IgD-negative memory B cell (primary cell): Measurements from ENCODE around the gene NR2F1. TPM values are rescaled to one million over a fixed set of nuclear protein-coding genes. Genes with fewer than 3 reads are reported as not detected.

Experiments used
- H3K27ac Mint-ChIP-seq, 3 donors: one replicate each; pipeline ENCODE4 v1.8.0; 2020 to 2022; ENCODE audit warnings: mild to moderate bottlenecking in 3 of 3, mixed read lengths in 3 of 3, moderate library complexity in 1 of 3
- H3K27me3 Mint-ChIP-seq: one replicate; pipeline ENCODE4 v1.8.0; 2021; ENCODE audit warnings: mixed read lengths
- H3K36me3 Mint-ChIP-seq: one replicate; pipeline ENCODE4 v1.8.0; 2020; ENCODE audit warnings: mild to moderate bottlenecking, mixed read lengths
- H3K4me1 Mint-ChIP-seq, 3 donors: one replicate each; pipeline ENCODE4 v1.8.0; 2020 to 2022; ENCODE audit warnings: mixed read lengths in 3 of 3, mild to moderate bottlenecking in 1 of 3
- H3K4me3 Mint-ChIP-seq, 4 donors: one replicate each; pipeline ENCODE4 v1.8.0; 2020 to 2022; ENCODE audit warnings: mild to moderate bottlenecking in 4 of 4, mixed read lengths in 4 of 4, moderate library complexity in 3 of 4
- H3K9me3 Mint-ChIP-seq, 3 donors: one replicate each; pipeline ENCODE4 v1.8.0; 2020 to 2021; ENCODE audit warnings: mixed read lengths in 3 of 3, mild to moderate bottlenecking in 1 of 3
- polyA plus RNA-seq: library from polyadenylated mRNA; unstranded; fragments of 300-500 nt; fragmentation: Illumina TruSeq; gene quantifications from one replicate; pipeline ENCODE4 v1.2.3, GENCODE V29; 2021

Gene NR2F1
- polyA plus RNA-seq, 1 donor from 2014 or later, result not detected

- Mint-ChIP-seq H3K27ac (peak overlapping the region in 1 of 3 donors; percentile 88), H3K4me1 (peaks cover 16 to 22% (median 20%) of the 10 kb centered on the region in 3 donors), H3K9me3 (peaks cover 0 to 9% (median 0%) of the 10 kb centered on the region in 3 donors), H3K4me3 (peak overlapping the region in 2 of 4 donors; percentile 74 to 93), H3K27me3 (peaks cover 48% of the 10 kb centered on the region), H3K36me3 (no peaks in the 10 kb centered on the region)
These were observed 381 bp downstream of the NR2F1 start for GRCh38 chr5:93583439-93583767.

GRCh38 chr5:93583768-93584595, 960 bp downstream of the NR2F1 start:
- Mint-ChIP-seq H3K9me3 (peaks cover 0 to 14% (median 2%) of the 10 kb centered on the region in 3 donors), H3K36me3 (peaks cover 3% of the 10 kb centered on the region), H3K4me3 (peak overlapping the region in 2 of 4 donors; percentile 74 to 93), H3K4me1 (peaks cover 16 to 25% (median 16%) of the 10 kb centered on the region in 3 donors), H3K27me3 (peaks cover 46% of the 10 kb centered on the region), H3K27ac (peak overlapping the region in 1 of 3 donors; percentile 88)

- Mint-ChIP-seq H3K36me3 (peaks cover 3% of the 10 kb centered on the region), H3K4me3 (no peak overlapping the region), H3K4me1 (peaks cover 16 to 26% (median 16%) of the 10 kb centered on the region in 3 donors), H3K27me3 (peaks cover 51% of the 10 kb centered on the region), H3K9me3 (peaks cover 0 to 16% (median 2%) of the 10 kb centered on the region in 3 donors), H3K27ac (no peak overlapping the region)
These were observed 1.6 kb downstream of the NR2F1 start for GRCh38 chr5:93584596-93585040.

DNA sequence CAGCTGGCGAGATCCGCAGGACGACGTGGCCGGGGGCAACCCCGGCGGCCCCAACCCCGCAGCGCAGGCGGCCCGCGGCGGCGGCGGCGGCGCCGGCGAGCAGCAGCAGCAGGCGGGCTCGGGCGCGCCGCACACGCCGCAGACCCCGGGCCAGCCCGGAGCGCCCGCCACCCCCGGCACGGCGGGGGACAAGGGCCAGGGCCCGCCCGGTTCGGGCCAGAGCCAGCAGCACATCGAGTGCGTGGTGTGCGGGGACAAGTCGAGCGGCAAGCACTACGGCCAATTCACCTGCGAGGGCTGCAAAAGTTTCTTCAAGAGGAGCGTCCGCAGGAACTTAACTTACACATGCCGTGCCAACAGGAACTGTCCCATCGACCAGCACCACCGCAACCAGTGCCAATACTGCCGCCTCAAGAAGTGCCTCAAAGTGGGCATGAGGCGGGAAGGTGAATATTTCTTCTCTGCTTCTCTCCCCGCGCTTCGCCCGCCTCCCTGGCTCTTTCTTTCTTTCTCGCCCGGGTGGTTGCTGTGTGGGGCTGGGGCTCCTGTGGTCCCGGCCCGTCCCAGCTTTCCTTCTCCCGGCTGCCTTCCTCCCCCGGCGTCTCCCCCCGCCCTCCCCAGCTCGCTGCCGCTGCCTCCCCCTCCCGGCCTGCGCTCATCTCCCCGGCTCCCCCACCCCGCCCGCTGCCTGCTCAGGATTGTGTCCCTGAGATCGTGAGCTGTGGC, 2.2 kb downstream of the NR2F1 start:
- Mint-ChIP-seq H3K27ac (peak overlapping the region in 2 of 3 donors; percentile 90 to 96), H3K9me3 (peaks cover 0 to 16% (median 2%) of the 10 kb centered on the region in 3 donors), H3K36me3 (peaks cover 3% of the 10 kb centered on the region), H3K27me3 (peaks cover 52% of the 10 kb centered on the region), H3K4me3 (peak overlapping the region; percentile 54 to 87 (median 72)), H3K4me1 (peaks cover 14 to 26% (median 16%) of the 10 kb centered on the region in 3 donors)

DNA sequence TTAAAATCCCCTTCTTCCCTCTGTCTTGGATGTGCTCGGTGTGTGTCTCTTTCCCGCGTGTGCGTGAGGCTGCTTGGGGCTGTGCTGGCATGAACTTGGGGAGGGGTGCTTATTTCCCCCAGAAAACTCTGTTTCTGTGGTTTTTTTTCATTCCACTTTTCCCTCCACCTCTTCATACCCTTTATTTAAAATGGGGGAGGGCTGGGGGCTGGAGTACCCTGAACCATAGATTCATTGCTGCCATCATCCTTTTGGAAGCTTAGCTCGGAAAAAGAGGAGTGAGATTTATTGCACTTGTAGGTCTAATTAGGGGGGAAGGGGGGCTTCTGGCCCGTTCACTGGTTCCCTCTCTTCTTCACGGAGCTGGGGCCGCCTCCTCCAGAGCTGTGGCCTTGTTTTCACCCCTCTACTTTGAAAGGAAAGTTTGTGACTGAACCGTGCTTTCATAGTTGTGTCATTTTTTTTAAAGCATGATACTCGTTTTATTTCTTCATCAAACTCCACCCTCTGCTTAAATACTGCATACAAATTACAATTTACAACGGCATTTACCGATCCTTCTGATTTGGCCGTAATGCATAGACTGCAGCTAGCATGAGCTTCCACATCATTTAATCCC, 2.9 kb downstream of the NR2F1 start:
- Mint-ChIP-seq H3K36me3 (peaks cover 3% of the 10 kb centered on the region), H3K9me3 (peaks cover 0 to 16% (median 2%) of the 10 kb centered on the region in 3 donors), H3K4me1 (peaks cover 8 to 20% (median 11%) of the 10 kb centered on the region in 3 donors), H3K4me3 (peak overlapping the region; percentile 74 to 87 (median 81)), H3K27me3 (peaks cover 47% of the 10 kb centered on the region), H3K27ac (peak overlapping the region; percentile 88 to 96 (median 90))

DNA sequence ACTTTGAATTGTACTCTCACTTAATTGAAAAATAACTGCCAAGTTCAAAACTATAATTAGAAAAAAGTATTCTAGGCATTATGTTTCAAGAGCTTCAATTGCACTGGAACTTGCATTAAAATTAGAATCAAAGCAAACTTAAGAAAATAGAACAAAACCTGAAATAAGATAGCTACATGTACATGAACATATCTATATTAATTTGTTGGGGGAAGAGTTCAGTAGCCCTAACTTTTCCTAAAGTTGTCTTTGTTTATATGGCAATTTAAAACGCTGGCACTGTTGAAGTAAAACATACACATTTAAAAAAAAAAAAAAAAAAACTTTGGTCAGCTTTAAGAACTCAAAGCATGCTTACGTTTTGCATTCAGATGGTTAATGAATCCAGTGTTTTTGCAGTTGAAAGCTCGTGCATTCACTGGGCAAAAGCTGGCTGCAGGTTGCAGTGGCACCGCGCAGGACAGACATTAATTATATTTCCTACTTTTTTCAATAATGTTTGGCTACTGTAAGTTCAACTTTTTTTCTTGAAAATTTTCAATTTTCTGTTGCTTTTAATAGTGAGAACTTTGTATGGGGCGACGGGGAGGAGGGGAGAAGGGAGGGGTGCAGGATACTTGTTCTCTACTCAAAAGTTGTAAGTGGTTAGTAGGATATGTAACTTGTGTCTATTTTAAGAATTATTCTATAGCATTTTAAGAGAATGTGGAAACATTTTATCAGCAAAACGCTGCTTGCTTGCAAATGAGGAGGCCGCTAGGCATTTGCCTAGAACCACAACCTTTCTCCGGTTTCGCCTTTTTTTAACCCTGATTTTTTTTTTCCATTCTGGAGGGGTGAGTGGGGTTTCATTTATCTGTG, 3.9 kb downstream of the NR2F1 start:
- Mint-ChIP-seq H3K27me3 (peaks cover 50% of the 10 kb centered on the region), H3K27ac (peak overlapping the region; percentile 88 to 96 (median 90)), H3K9me3 (peaks cover 0 to 16% (median 2%) of the 10 kb centered on the region in 3 donors), H3K36me3 (peaks cover 3% of the 10 kb centered on the region), H3K4me3 (peak overlapping the region in 3 of 4 donors; percentile 72 to 77 (median 72)), H3K4me1 (peaks cover 8 to 17% (median 10%) of the 10 kb centered on the region in 3 donors)

GRCh38 chr5:93587597-93588351, 4.8 kb downstream of the NR2F1 start:
- Mint-ChIP-seq H3K9me3 (peaks cover 0 to 16% (median 2%) of the 10 kb centered on the region in 3 donors), H3K27me3 (peaks cover 53% of the 10 kb centered on the region), H3K27ac (peak overlapping the region; percentile 88 to 96 (median 90)), H3K36me3 (peaks cover 3% of the 10 kb centered on the region), H3K4me3 (peak overlapping the region in 3 of 4 donors; percentile 72 to 77 (median 72)), H3K4me1 (peaks cover 8 to 17% (median 10%) of the 10 kb centered on the region in 3 donors)

GRCh38 chr5:93588352-93589151, 5.5 kb downstream of the NR2F1 start:
- Mint-ChIP-seq H3K4me1 (peaks cover 7 to 13% (median 9%) of the 10 kb centered on the region in 3 donors), H3K27ac (peak overlapping the region; percentile 91 to 96 (median 96)), H3K4me3 (peak overlapping the region in 2 of 4 donors; percentile 51 to 69)

DNA sequence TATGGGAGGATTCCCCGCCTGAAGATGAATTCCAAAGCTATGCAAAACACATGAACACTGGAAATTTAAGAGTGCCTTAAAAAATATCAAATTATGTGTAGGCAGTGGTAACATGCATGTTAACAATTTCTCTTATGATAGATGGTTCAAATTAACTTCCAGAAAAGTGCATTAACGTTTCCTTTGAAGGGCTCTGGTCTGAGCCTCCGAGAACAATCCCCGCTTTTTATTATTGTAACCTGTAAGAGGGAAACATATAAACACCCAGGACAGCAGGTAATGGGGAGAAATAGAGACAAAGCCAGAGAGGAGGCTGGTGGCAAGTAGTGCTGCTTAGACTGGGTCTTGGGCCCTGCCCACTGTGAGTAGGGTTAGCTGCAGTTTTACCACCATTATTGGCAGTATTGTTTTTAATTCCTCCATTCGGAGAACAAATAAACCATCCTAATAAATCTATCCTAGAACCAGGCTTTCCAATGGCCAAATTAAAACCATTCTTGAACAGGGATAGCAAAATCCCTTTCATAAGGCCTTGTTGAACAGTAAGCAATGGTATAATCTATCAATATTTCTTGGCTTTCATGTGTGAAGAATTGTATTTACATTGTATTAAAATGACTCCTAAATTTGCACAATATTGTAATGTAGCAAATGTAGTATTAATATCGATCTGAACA, 6.3 kb downstream of the NR2F1 start:
- Mint-ChIP-seq H3K4me3 (peak overlapping the region in 2 of 4 donors; percentile 51 to 69), H3K36me3 (peaks cover 3% of the 10 kb centered on the region), H3K9me3 (peaks cover 0 to 21% (median 2%) of the 10 kb centered on the region in 3 donors), H3K27ac (peak overlapping the region; percentile 91 to 96 (median 95)), H3K4me1 (peaks cover 4 to 11% (median 8%) of the 10 kb centered on the region in 3 donors), H3K27me3 (peaks cover 62% of the 10 kb centered on the region)

More at GRCh38 chr5:93588352-93589151, 5.5 kb downstream of the NR2F1 start:
- H3K9me3 Mint-ChIP-seq, result peaks cover 0 to 18% (median 2%) of the 10 kb centered on the region in 3 donors
- H3K36me3 Mint-ChIP-seq, result peaks cover 3% of the 10 kb centered on the region
- peaks cover 58% of the 10 kb centered on the region for H3K27me3 Mint-ChIP-seq

DNA sequence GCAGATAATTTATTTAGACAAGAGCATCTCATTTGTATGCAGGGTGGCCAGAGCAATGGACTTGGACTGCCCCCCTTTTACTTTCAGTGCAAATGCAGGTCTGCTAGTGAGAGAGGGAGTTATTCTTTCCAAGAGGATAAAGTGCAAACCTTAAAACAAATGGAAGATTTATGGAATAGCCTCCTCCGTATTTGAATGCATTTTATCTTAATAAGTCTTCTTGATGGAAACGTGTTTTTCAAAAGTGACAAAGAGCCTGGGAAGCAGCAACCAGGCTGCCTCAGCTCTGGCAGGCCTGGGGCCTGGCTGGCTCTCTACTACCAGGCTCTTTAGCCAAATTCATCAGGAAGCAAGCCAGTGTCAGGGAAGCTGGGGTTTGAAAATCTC, 6.8 kb downstream of the NR2F1 start:
- Mint-ChIP-seq H3K4me3 (peak overlapping the region in 1 of 4 donors; percentile 30), H3K27ac (peak overlapping the region in 2 of 3 donors; percentile 95 to 96), H3K27me3 (peaks cover 67% of the 10 kb centered on the region), H3K9me3 (peaks cover 0 to 21% (median 2%) of the 10 kb centered on the region in 3 donors), H3K4me1 (peaks cover 4 to 11% (median 8%) of the 10 kb centered on the region in 3 donors), H3K36me3 (peaks cover 3% of the 10 kb centered on the region)

- Mint-ChIP-seq H3K9me3 (peaks cover 0 to 21% (median 2%) of the 10 kb centered on the region in 3 donors), H3K36me3 (peaks cover 3% of the 10 kb centered on the region), H3K4me3 (no peak overlapping the region), H3K27ac (peak overlapping the region in 1 of 3 donors; percentile 96), H3K4me1 (peaks cover 4 to 11% (median 8%) of the 10 kb centered on the region in 3 donors), H3K27me3 (peaks cover 67% of the 10 kb centered on the region)
These were observed 7.5 kb downstream of the NR2F1 start for GRCh38 chr5:93590493-93590892.
